HG02678 (cell line): ENCODE data around the gene KHDC1L.
"Not testable (repeated sequence)": the region's sequence is repeated elsewhere in the genome, so short reads cannot be mapped to it uniquely, and the experiment has no call there.

Source experiments
- ATAC-seq: cut with Tn5 transposase; IDR thresholded peaks from one replicate; pipeline ENCODE4 v1.9.1; 2021; ENCODE audit warnings: mild to moderate bottlenecking, moderate library complexity; ENCODE audit not compliant: unreplicated experiment

Gene KHDC1L

DNA sequence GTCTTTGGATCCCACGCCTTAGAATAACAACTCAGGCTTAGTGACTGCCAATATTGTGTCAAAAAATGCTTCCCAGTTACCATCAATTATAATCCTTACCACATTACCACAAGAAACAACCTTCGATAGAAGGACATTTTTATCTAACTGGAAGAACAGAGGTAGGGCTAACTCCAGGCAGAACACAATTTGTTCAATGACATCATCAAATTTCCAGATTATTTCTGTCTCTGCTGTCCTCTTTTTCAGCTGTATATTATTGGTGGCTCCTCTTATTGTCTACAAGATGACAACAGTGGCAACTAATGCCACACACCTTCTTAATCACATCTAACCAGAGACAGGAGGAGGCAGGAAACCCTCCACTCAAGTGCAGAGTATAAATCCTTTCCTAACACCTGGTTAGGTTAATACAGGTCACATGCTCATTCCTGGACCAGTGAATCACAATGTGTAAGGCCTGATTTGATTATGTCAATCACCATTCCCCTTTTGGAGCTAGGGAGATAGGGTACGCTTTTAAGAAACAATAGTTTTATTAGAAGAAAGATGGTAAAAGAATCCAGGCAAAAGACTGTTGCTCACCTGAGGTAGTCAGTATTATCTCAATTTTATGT lies 18.0 kb downstream of the KHDC1L start:
- no peak for ATAC-seq

DNA sequence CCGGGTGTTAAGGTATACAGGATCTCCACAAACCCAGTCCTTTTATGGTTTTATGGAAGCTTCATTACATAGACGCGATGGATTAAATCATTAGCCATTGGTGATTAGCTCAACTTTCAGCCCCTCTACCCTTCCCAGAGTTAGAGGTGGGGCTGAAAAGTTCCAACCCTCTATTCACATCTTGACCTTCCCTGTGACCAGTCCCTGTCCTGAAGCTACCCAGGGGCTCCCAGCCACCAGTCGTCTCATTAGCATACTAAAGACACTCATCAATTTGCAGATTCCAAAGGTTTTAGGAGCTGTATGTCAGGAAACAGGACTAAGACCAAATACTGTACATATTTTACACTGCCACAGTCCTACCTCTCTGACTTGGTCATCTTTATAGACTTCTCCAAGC lies 21.0 kb downstream of the KHDC1L start:
- no peak for ATAC-seq

GRCh38 chr6:73203098-73203497 lies 22.2 kb downstream of the KHDC1L start:
- no peak for ATAC-seq

- no peak for ATAC-seq
These were observed 24.6 kb downstream of the KHDC1L start for GRCh38 chr6:73200735-73201134.

DNA sequence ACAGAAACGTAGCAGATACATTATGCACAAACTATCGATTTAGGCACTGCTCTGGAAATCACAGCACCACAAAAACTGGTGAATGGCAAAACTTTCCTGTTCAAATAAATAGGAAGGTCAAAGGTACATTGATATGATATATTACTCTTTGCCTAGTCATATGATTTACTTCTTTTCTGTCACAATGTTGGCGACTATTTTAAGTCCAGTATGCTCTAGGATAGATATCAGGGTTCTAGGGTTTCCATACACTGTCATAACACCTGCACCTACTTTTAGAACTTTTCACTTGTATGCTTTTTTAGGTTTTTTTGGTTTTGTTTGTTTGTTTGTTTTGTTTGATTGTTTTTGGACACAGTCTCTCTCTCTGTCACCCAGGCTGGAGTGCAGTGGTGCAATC lies 25.0 kb downstream of the KHDC1L start:
- no peak for ATAC-seq

DNA sequence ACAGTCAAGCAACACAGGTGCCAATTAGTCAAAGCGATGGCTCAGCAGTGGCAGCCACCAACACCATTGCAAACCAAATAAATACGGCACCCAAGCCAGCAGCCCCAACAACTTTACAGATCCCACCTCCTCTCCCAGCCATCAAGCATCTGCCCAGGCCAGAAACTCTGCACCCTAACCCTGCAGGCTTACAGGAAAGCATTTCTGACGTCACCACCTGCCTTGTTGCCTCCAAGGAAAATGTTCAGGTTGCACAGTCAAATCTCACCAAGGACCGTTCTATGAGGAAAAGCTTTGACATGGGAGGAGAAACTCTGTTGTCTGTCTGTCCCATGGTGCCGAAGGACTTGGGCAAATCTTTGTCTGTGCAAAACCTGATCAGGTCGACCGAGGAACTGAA lies 30.6 kb downstream of the KHDC1L start:
- ATAC-seq, result no peak

GRCh38 chr6:73193302-73193701 lies 32.0 kb downstream of the KHDC1L start:
- ATAC-seq, result not testable (repeated sequence)

DNA sequence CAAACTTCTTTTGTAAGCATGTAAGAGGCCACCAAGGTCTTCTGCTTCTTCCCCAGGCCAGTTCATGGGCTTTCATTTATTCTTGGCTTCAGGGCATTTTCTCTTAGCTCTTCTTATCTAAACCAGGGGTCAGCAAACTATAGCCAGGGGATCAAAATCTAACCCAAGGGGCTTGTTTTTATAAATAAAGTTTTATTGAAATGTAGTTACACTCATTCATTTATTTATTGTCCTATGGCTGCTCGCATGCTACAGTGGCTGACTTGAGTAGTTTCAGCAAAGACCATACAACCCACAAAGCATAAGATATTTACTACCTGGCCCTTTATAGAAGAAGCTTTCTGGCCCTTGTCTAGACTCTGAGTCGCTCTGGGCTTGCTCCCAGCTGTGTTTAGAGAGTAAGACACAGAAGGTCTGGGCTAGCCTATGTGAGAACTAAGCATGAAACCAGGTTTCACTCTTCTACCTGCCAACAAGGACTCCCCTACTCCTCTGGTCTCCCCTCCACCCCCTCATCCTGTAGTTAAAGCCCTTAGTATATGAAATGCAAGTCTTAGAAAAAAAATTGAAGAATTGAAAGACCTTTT lies 43.2 kb downstream of the KHDC1L start:
- peak; percentile 41 for ATAC-seq

DNA sequence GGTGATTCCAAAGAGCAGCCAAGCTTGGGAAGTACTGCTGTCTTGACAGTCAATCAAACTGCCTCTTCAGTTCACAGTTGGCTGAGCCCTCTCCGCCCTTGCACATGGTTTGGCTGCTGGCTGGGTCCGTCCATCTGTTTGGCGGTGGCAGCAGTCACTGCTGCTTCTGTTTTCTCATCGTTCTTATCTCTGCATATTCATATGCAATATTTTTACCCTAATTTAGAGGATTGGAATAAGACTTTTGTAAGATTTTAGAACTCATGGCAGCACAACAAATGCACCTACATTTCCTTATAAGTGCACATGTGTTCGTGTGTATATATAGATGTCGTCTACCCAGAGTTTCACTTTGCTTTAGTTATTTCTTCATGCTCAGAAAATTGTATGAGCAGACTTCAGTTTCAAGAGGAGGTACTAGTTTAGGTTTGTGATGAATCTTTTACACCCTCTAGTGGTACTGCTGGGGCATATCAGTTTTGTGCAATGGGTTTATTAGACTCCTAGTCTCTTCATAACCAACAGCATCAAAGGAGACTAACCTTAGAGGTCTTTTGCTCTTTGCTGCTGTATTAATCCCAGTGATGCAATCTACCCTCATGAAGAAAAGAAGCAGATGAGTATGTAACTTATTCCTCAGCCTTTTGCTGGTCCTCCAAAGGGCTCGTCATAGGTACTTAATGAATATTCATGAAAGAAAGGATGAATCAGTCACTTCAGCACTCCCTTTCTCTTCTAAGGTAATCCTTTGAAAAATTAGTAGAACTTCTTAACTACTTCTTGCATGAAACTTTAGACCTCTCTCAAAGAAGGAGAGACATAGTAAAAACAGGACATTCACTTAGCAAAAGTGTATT lies 44.3 kb downstream of the KHDC1L start:
- ATAC-seq, result peak; percentile 88

- no peak for ATAC-seq
These were observed 45.1 kb downstream of the KHDC1L start for GRCh38 chr6:73180076-73180738.

GRCh38 chr6:73177221-73177944 lies 47.9 kb downstream of the KHDC1L start:
- ATAC-seq, result peak; percentile 54

DNA sequence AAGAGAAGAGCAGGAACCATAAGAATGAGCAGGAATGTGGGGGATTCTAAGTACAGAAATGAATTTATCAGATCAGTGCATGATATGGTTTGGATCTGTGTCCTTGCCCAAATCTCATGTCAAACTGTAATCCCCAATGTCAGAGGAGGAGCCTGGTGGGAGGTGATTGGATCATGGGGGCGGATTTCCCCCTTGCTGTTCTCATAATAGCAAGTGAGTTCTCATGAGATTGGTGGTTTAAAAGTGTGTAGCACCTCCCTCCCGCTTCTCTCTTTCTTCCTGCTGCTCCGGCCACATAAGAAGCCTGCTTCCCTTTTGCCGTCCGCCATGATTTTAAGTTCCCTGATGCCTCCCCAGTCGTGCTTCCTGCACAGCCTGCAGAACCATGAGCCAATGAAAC lies 49.2 kb downstream of the KHDC1L start:
- ATAC-seq, result no peak

GRCh38 chr6:73174646-73175045 lies 50.6 kb downstream of the KHDC1L start:
- no peak for ATAC-seq
